NK-92 treated with Interleukin-12 subunit alpha and Interleukin-12 subunit beta, amount 100 ng/mL, for 24 hours (cell line): Measurements from ENCODE around the gene TMEM109.

Source experiments
- DNase-seq: peaks from one replicate; lab custom pipeline; 2025; lab: John Stamatoyannopoulos, UW

The TMEM109 gene

DNA sequence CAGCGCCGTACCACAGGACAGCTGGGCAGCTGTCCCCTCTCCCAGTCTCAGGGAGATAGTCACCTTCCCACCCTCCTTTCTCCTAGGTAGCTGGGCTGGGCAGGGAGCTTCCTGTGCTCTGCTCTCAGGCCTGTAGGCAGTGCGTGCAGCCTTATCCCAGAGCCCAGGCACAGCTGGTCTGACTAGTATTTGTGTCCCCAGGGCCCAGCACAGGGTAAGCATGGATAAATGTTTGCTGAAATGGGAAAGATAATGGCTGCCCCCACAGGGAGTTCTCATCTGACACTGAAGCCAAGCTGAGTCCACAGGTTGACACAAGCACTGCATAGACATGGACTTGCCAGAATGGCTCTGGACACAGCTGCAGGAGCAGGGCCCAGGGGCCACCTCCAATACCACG lies 28.3 kb downstream of the TMEM109 start:
- DNase-seq: no peak

DNA sequence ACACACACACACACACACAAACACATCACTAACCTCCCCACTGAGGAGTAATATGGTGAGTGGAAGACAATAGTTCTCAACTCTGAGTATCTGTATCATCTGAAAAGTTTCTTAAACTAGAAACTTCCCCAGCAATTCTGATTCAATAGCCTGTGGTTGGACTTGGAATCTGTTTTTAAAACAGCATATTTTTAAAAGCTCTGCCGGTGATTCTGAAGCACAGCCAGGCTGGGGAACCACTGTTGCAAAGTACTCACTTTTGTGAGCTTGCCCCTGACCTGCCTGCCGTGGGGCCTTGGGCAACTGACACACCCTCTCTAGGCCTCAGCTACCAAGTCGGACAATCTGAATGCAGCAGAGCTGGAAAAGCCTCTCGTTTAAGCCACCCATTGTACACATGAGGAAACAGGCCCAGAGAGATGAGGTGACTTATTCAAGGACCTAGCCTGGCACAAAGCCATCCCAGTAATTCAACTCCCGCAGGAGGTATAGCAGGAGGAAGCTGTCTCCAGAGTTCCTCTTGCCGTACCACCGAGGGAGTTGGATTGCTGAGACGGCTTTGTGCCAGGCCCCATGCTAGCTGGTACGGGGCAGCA lies 29.1 kb downstream of the TMEM109 start:
- no peak for DNase-seq

GRCh38 chr11:60944490-60945294 lies 30.7 kb downstream of the TMEM109 start:
- DNase-seq: no peak

GRCh38 chr11:60945295-60945667 lies 31.3 kb downstream of the TMEM109 start:
- no peak for DNase-seq

GRCh38 chr11:60946601-60947264 lies 32.8 kb downstream of the TMEM109 start:
- DNase-seq: no peak

DNA sequence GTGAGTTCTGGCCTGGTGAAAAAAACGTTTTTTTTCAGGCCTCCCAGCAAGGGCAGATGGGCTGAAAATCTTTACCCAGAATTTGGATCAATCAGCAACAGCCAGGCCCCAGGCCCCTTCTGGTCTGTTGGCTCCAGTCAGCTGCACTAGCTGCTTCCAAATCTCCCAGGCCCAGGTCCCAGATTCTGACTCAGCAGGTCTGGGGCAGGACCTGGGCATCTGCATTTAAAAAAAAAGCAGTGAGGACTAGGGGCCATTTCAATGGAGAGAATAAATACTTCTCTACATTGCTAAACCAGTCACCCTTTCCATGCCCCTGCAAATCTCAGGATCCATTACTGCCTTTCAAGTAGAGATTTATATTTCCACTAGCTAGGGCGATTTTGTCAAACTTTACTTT lies 33.7 kb downstream of the TMEM109 start:
- DNase-seq: no peak

- no peak for DNase-seq
Observed at GRCh38 chr11:60948250-60948649, 34.3 kb downstream of the TMEM109 start.

GRCh38 chr11:60950024-60950423 lies 36.1 kb downstream of the TMEM109 start:
- no peak for DNase-seq

- DNase-seq: no peak
Observed at GRCh38 chr11:60950933-60951605, 37.1 kb downstream of the TMEM109 start.

- no peak for DNase-seq
Observed at GRCh38 chr11:60951606-60951903, 37.6 kb downstream of the TMEM109 start.

DNA sequence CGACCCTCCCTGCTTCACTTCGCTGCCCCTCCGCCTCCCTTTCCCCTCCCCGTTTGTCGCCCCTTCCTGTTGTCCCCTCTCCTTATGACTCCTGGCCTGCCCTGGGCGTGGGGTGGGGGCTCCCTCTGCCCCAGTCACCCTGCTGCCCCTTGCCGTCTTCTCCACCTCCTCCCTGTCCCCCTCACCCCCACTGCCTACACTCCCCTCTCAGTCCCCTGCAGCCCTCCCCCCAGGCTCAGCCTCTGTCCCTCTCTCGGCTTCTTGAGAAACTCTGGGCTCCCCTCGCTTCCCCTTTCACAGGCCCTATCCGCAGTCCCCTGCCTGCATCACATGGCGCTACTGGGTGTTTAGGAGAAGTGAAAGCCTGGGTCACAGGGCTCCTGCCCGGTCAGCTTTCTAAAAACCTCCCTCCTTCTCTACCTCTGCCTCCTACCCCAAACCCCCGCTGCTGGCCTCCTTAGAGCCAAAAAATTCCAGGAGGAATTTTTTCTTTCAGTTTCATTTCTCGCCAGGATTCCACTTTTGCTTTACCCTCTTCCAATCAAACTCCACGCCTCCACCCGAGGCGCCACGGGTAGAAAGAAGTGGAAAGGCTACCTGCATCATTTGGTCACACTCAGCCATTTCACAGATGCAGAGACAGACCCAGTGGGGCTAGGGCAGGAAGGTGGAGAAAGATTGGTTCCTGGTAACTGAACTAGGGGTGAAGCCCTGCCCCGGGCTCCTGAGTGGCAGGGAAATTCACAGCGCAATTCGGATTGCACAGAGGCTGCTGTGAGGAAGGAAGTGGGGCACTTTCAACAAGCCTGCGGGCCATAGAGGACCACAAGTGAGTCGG lies 38.2 kb downstream of the TMEM109 start, which contains the start of gene SLC15A3:
SLC15A3 (minus strand) TSS at position 273 of the 838 bp plus-strand sequence. CDS start 625 bp downstream, outside the sequence.
- no peak for DNase-seq

DNA sequence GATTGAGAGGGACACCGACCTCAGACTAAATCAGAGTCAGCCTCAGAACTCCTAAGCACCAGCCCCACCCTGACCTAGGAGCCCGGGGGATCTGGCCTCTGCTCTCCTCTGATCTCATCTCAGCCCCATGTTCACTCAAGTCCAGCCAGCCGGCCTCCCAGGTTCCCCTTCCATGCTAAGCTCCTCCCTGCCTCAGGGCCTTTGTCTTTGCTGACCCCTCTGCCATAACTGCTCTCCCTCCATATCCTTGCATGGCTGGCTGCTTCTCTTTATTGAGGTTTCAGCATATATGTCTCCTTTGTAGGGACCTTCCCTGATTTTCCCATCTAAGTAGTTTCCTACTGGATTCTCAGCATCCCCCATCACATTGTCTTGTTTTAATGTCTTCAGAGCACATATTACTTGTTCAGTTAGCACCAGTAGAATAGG lies 38.8 kb downstream of the TMEM109 start:
- no peak for DNase-seq

GRCh38 chr11:60953781-60954180 lies 39.8 kb downstream of the TMEM109 start:
- DNase-seq: no peak

GRCh38 chr11:60954421-60954820 lies 40.5 kb downstream of the TMEM109 start:
- no peak for DNase-seq

DNA sequence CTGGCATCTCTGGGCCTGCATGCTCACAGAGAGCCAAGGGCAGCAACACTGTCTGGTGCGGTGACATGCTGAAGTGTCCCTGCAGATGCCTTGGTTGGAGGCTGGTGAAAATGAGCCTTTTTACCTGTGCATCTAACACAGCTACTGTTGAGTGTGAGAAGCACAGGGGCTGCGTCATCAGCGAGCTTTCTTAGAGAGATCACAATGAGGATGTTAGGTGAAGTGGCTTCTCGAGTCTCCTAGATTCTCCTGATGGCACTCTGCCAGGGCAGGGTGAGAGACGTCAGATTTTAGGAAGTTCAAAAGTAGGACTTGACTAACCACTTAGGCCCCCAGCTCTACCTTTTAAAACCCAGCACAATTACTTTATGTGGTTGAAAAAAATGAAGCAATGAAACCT lies 41.6 kb downstream of the TMEM109 start:
- no peak for DNase-seq

DNA sequence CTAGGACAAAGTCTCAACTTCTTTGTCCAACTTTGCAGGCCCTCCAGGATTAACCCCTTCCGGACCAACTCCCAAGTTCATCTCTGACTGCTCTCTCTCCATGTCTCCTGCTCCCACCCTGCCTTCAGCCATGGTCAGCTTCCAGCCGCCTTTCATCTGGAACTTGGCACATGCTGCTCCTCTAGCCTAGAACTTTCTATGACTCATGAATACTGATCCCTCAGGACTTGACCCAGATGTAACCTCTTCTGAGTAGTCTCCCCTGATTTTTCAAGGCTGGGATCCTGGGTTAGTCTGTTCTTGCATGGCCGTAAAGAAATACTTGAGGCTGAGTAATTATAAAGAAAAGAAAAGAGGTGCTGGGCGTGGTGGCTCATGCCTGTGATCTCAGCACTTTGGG lies 43.2 kb downstream of the TMEM109 start:
- no peak for DNase-seq

- no peak for DNase-seq
Observed at GRCh38 chr11:60959431-60959830, 45.5 kb downstream of the TMEM109 start.

DNA sequence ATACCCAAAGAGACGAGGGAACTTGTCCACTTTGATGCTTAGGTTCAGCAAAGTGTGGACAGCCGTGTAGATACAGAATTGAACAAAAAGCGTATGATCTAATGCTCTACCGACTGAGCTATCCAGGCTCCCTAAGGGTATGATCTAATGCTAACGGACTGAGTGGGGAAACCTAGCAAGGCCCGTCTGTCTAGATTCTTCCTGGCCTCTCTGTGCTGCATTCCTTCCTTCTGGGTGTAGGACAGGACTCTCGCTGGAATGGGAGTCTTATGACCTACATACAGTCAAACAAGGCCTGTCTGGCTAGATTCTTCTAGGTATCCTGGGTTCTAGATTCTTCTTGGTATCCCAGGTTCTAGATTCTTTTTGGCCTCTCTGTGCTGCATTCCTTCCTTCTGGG lies 46.4 kb downstream of the TMEM109 start:
- no peak for DNase-seq

- no peak for DNase-seq
Observed at GRCh38 chr11:60964801-60965200, 50.8 kb downstream of the TMEM109 start.

GRCh38 chr11:60966890-60967289 lies 52.9 kb downstream of the TMEM109 start:
- DNase-seq: no peak

GRCh38 chr11:60968223-60968622 lies 54.3 kb downstream of the TMEM109 start:
- no peak for DNase-seq

- no peak for DNase-seq
Observed at GRCh38 chr11:60970369-60970774, 56.4 kb downstream of the TMEM109 start.
